HG02852 (cell line): ENCODE data around the gene PLEKHH3.
"Not testable (repeated sequence)": the region's sequence is repeated elsewhere in the genome, so short reads cannot be mapped to it uniquely, and the experiment has no call there.

Experiments
- ATAC-seq: cut with Tn5 transposase; IDR thresholded peaks from one replicate; pipeline ENCODE4 v1.9.1; 2021; ENCODE audit warnings: mild to moderate bottlenecking, moderate library complexity; ENCODE audit not compliant: unreplicated experiment

The PLEKHH3 gene

DNA sequence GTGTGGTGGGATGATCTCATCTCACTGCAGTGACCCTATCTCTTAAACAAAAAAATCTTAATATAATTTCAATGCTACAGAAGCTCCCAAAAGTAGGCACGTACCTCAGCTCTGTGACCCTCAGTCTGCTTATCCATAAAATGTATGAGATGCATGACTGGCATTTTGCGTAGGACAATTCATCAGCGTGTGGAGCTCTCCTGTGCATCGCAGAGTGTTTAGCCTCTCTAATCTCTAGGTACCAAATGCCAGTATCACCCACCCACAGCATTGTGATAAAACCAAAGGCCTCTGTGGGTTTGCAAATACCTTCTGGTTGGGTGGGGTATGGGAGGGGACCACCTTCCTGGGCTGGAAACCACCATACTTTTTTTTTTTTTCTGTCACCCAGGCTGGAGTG, 36.7 kb downstream of the PLEKHH3 start:
- no peak for ATAC-seq

DNA sequence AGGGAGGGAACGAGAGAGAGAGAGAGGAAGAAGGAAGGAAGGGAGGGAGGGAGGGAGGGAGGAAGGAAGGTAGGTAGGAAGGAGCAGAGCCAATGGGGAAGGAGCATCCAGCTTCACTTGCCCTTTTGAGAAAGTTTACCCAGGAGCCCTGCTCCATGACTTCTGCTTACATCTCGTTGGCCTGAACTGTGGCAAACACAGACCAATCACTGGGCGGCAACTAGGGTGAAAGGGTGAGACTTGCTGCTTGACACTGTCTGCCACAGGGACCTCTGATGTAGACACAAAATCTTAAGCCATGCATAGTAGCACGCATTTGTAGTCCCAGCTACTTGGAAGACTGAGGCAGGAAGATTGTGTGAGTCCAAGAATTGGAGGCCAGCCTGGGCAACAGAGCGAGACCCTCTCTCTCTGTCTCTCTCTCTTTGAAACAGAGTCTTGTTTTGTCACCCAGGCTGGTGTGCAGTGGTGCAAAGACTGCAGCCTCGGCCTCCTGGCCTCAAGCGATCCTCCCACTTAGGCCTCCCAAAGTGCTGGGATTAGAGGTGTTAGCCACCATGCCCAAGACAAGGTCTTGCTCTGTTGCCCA, 37.2 kb downstream of the PLEKHH3 start:
- ATAC-seq: no peak

DNA sequence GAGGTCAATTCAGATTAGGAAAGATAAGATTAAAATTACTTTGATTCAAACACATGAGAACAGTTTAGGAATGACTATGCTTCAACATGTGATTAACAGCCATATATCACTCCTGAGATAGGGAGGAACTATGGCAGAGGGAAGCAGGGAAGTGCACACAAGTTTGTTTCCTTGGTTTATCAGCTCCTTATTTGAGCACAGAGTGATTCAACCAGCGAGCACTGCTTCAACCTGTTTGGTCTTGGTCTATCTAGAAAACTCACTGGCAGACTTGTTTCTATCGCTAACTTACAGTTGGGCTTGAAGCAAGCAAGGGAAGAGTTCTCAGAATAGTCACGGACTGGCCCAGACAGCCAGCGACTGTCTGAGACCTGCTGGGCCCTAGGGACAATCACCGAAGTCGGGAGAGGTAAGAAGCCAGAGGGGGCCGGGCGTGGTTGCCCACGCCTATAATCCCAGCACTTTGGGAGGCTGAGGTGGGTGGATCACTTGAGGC, 43.8 kb downstream of the PLEKHH3 start:
- no peak for ATAC-seq

DNA sequence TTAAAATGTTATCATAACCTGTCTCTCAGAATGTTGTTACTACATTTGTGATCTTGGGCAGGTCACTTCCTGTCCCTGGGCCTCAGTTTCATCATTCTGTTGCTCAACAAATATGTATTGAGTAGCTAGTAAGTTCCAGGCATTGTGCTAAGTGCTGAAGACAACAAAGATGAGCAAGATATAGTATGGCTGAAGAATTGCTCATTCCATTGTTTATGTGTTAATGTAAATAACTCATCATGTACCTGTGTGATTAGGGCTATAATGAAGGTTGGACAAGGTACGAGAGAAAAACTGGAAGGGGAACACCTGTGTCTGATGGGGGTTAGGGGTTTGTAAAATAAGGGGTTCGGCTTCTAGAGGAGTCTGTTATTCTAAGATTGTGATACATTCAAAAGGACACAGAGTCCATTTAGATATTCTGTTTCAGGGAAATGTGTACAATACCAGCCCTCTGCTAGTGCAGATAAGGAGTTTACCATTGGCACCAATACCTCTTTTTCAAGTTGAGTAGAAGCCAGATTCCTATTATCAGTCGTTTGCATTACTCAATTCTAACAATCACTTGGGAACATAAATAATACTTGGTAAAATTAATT, 47.3 kb downstream of the PLEKHH3 start:
- ATAC-seq: no peak

- not testable (repeated sequence) for ATAC-seq
Measured at GRCh38 chr17:42627032-42627764, 49.6 kb downstream of the PLEKHH3 start.

- no peak for ATAC-seq
Measured at GRCh38 chr17:42623732-42624596, 52.8 kb downstream of the PLEKHH3 start.

DNA sequence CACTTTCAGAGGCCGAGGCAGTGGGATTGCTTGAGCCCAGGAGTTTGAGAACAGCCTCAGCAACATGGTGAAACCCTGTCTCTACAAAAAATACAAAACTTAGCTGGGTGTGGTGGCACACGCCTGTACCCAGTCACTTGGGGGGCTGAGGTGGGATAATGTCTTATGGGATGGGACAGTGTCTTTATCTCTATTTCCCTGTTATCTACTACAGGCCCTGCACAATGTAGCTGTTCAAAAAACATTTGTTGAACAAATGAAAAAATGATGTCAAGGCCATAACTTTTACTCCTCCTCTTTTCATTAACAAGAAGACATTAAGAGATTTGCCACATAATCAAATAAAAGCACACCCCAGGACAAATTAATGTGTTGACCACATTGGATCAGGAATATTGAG, 53.5 kb downstream of the PLEKHH3 start:
- ATAC-seq: no peak

DNA sequence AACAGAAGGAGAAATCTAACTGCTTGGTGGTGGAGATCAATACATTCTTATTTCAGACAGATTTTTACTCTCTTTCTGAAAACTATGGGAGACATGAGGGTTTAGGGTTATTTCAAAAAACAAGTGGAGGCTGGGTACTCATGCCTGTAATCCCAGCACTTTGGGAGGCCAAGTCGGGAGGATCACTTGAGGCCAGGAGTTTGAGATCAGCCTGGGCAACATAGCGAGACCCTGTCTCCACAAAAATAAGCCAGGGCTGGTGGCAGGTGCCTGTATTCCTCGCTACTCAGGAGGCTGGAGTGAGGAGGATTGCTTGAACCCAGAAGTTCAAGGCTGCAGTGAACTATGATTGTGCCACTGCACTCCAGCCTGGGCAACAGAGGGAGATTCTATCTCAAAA, 54.8 kb downstream of the PLEKHH3 start:
- not testable (repeated sequence) for ATAC-seq

GRCh38 chr17:42618442-42619150, 58.2 kb downstream of the PLEKHH3 start:
- peak; percentile 76 for ATAC-seq

DNA sequence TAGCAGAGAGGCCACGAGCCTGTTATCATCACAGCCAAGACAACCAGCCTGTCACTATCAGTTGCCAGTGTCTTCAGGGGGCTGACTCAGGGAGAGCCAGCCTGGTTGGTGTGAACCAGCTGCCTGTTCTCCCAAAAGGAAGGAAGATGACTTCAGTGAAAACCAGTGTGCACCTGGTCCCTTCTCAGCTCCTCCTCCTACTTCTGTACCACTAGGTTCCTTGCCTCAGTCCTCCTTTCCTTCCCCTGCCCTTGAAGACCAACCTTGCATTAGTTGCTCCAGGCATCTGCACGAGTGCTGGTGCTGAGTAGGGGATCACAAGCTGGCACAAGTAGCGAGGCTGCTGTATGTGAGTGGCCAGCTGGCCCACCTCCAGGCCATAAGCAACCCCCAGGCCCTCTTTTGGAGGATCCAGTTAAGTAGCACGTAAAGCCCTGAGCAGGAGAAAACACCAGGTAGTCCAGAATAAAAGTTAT, 58.8 kb downstream of the PLEKHH3 start:
- ATAC-seq: peak; percentile 9
